Measurements from ENCODE around the gene TRIP13. TPM values are rescaled to one million over a fixed set of nuclear protein-coding genes. Genes with fewer than 3 reads are reported as not detected.

TRIP13 gene
- total RNA-seq, 1 experiment from 2014 or later: 21.4 TPM

DNA sequence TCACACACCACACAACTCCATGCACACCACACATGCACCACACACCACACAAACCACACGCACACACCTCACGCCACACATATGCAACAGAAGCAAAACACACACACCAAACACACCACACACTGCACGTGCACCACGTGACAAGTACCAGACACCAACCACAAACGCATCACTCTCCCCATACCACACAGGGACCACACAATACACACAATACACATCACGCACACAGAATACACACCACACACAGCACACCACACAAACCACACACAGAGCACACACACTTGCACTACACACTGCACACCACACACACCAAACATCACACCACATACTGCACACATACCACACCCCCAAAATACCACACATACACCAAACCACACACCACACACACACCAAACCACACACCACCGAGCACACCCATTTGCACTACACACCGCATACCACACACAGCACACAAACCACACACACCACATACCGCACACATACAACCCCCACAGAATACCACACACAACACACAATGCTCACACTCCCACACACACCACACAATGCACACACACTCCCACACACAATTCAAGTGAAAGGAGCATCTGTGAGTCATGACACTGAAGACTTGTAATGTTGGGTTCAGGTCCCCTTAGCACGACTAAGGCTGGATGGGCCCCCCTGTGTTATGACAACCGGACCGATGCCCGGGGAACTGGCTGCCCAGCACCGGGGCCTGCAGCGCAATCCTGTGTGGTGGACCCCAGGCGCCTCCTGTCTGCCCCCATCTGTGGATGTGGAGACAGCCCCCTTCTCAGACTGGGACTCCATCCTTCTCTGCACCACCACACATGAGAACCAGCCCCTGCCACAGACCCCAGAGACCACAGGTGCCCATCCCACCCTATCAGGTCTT is 35.9 kb upstream of the TRIP13 start:
- BruUV-seq (replicated peaks): no TSS peak
- CTCF ChIA-PET: no interaction called here
- no peak overlapping the region for H3K27ac Mint-ChIP-seq (ENCODE audit: low read depth, unreplicated experiment)
- H3K4me3 Mint-ChIP-seq (ENCODE audit: unreplicated experiment): no peak overlapping the region
- POLR2A ChIA-PET: no interaction called here
- no peaks in the 10 kb centered on the region for H3K9me3 Mint-ChIP-seq (ENCODE audit: unreplicated experiment)
- H3K27me3 Mint-ChIP-seq (ENCODE audit: insufficient read depth, unreplicated experiment): peaks cover 11% of the 10 kb centered on the region
- TF ChIP-seq, protein P1, sequence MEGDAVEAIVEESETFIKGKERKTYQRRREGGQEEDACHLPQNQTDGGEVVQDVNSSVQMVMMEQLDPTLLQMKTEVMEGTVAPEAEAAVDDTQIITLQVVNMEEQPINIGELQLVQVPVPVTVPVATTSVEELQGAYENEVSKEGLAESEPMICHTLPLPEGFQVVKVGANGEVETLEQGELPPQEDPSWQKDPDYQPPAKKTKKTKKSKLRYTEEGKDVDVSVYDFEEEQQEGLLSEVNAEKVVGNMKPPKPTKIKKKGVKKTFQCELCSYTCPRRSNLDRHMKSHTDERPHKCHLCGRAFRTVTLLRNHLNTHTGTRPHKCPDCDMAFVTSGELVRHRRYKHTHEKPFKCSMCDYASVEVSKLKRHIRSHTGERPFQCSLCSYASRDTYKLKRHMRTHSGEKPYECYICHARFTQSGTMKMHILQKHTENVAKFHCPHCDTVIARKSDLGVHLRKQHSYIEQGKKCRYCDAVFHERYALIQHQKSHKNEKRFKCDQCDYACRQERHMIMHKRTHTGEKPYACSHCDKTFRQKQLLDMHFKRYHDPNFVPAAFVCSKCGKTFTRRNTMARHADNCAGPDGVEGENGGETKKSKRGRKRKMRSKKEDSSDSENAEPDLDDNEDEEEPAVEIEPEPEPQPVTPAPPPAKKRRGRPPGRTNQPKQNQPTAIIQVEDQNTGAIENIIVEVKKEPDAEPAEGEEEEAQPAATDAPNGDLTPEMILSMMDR (IDR thresholded peaks at IDR 0.05; ENCODE audit: unreplicated experiment): no peak
- H3K4me1 Mint-ChIP-seq (ENCODE audit: insufficient read depth, unreplicated experiment): no peaks in the 10 kb centered on the region
- DNase-seq (ENCODE audit: unreplicated experiment): no peak
- intact Hi-C loops (cut with micrococcal nuclease): loop anchor here (10.0 kb wide), 1 partner anchor 182 kb away; no protein-coding TSS in a partner anchor
- no peaks in the 10 kb centered on the region for H3K36me3 Mint-ChIP-seq (ENCODE audit: insufficient read depth, unreplicated experiment)

DNA sequence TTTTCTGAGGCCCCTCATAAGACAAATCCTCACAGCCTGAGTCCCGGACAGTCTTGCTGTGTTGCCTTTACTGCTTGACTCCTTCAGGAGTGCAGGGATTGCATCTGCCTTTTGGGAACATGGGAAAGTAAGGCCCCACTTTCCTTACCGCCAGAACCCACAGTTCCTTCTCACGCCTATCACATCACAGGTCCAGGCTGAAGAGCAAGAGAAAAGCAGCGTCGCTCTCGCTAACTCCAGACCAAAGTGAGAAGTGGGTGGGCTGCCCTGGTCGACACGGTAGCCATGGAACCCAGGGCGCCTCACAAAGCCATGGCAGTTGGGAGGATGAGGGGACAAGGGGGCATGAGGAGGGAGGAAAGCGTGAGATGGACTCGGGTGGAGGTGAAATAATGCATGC is 34.0 kb upstream of the TRIP13 start:
- ChIA-PET CTCF (no interaction called here), POLR2A (no interaction called here)
- DNase-seq (ENCODE audit: unreplicated experiment): no peak
- intact Hi-C loops (cut with micrococcal nuclease): loop anchor here (10.0 kb wide), 1 partner anchor 184 kb away; no protein-coding TSS in a partner anchor
- H3K36me3 Mint-ChIP-seq (ENCODE audit: insufficient read depth, unreplicated experiment): peaks cover 9% of the 10 kb centered on the region
- no peaks in the 10 kb centered on the region for H3K4me1 Mint-ChIP-seq (ENCODE audit: insufficient read depth, unreplicated experiment)
- no TSS peak for BruUV-seq (replicated peaks)
- no peaks in the 10 kb centered on the region for H3K9me3 Mint-ChIP-seq (ENCODE audit: unreplicated experiment)
- H3K27me3 Mint-ChIP-seq (ENCODE audit: insufficient read depth, unreplicated experiment): no peaks in the 10 kb centered on the region
- TF ChIP-seq, protein P1 (IDR thresholded peaks at IDR 0.05; ENCODE audit: unreplicated experiment): no peak
- H3K27ac Mint-ChIP-seq (ENCODE audit: low read depth, unreplicated experiment): no peak overlapping the region
- no peak overlapping the region for H3K4me3 Mint-ChIP-seq (ENCODE audit: unreplicated experiment)

DNA sequence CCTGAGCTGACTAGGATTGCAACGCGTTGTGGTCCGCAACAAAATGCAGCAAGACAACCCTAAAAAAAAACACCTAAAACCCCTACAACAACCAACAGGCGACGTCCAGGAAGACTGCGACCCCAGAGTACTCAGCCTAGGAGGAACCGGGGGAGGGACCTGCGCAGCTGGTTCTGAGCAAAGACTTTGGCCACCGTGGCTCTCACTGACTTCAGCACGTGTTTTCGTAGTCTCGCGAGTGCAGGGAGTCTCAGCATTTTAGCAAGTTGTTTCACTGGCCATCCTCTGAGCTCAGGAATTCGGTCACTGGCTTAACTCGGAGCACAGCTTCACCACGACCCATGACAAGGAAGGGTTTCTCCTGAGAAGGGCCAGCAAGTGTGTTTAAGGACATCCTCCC is 33.3 kb upstream of the TRIP13 start:
- TF ChIP-seq, protein P1 (IDR thresholded peaks at IDR 0.05; ENCODE audit: unreplicated experiment): no peak

DNA sequence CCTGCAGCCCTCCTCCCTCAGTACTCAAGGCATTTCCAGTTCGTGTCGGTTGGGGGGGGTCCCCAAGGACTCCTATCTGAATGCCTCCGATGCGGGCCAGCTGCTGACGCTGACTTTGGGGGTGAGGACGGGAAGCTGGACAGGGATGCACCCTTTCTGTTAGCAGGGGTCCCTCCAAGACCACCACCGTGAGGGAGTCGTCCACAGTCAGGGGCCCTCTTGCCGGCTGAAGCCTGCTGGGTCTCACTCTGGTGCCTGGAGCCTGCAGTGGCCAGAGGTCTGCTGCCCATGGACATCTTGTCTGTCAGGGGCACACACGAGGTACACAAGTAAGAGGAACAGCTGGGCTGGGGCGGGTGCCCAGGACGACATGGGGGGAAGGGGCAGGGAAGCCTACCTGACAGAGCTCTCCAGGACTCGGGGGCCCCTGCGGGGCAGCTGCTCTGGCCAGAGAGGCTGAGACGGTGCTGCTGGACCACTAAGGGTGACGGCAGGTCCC is 32.8 kb upstream of the TRIP13 start:
- ChIA-PET CTCF (interaction anchor here (0.6 kb wide), 1 partner anchor 111 kb away, joined by 3 read pairs; no protein-coding TSS in a partner anchor), POLR2A (interaction anchor here (0.9 kb wide), 1 partner anchor 246 kb away, joined by 3 read pairs; no protein-coding TSS in a partner anchor)
- H3K9me3 Mint-ChIP-seq (ENCODE audit: unreplicated experiment): no peaks in the 10 kb centered on the region
- no peaks in the 10 kb centered on the region for H3K27me3 Mint-ChIP-seq (ENCODE audit: insufficient read depth, unreplicated experiment)
- TF ChIP-seq, protein P1 (IDR thresholded peaks at IDR 0.05; ENCODE audit: unreplicated experiment): no peak
- DNase-seq (ENCODE audit: unreplicated experiment): no peak
- intact Hi-C loops (cut with micrococcal nuclease): loop anchor here (10.0 kb wide), 1 partner anchor 185 kb away; no protein-coding TSS in a partner anchor
- no peaks in the 10 kb centered on the region for H3K4me1 Mint-ChIP-seq (ENCODE audit: insufficient read depth, unreplicated experiment)
- no TSS peak for BruUV-seq (replicated peaks)
- H3K27ac Mint-ChIP-seq (ENCODE audit: low read depth, unreplicated experiment): no peak overlapping the region
- H3K36me3 Mint-ChIP-seq (ENCODE audit: insufficient read depth, unreplicated experiment): peaks cover 20% of the 10 kb centered on the region
- H3K4me3 Mint-ChIP-seq (ENCODE audit: unreplicated experiment): no peak overlapping the region

More for the DNA sequence above, 33.3 kb upstream of the TRIP13 start:
- H3K4me1 Mint-ChIP-seq (ENCODE audit: insufficient read depth, unreplicated experiment): no peaks in the 10 kb centered on the region
- no peaks in the 10 kb centered on the region for H3K27me3 Mint-ChIP-seq (ENCODE audit: insufficient read depth, unreplicated experiment)
- H3K27ac Mint-ChIP-seq (ENCODE audit: low read depth, unreplicated experiment): no peak overlapping the region
- intact Hi-C loops (cut with micrococcal nuclease): loop anchor here (10.0 kb wide), 1 partner anchor 185 kb away; no protein-coding TSS in a partner anchor
- no peak overlapping the region for H3K4me3 Mint-ChIP-seq (ENCODE audit: unreplicated experiment)
- no peaks in the 10 kb centered on the region for H3K9me3 Mint-ChIP-seq (ENCODE audit: unreplicated experiment)
- no peak for DNase-seq (ENCODE audit: unreplicated experiment)
- H3K36me3 Mint-ChIP-seq (ENCODE audit: insufficient read depth, unreplicated experiment): peaks cover 15% of the 10 kb centered on the region
- ChIA-PET CTCF (interaction anchor here (0.6 kb wide), 1 partner anchor 112 kb away, joined by 3 read pairs; no protein-coding TSS in a partner anchor), POLR2A (interaction anchor here (0.9 kb wide), 1 partner anchor 245 kb away, joined by 3 read pairs; no protein-coding TSS in a partner anchor)
- no TSS peak for BruUV-seq (replicated peaks)

Data from MCF 10A (cell line).